Measurements from ENCODE around the gene DOCK11.
"Not testable (repeated sequence)": the region's sequence is repeated elsewhere in the genome, so short reads cannot be mapped to it uniquely, and the experiment has no call there.

Gene DOCK11

DNA sequence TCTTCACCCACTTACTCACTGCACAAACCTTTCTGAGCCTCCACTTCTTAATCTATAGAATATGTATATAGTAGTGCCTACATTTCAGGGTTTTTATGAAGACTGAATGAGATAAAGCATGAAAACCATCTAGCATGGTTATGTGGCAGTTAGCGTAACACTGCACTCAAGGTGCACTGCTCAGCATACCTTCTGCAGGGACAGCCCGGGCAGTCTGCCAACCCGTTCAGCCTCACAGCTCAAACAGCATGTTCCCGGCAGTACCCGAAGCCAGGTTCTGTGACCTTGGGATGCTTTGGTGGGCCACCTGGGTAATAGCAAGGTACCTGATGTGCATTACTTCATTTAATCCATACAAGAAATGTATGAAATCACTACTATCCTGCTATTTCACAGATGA, 81.4 kb downstream of the DOCK11 start:
- no peak for DNase-seq

DNA sequence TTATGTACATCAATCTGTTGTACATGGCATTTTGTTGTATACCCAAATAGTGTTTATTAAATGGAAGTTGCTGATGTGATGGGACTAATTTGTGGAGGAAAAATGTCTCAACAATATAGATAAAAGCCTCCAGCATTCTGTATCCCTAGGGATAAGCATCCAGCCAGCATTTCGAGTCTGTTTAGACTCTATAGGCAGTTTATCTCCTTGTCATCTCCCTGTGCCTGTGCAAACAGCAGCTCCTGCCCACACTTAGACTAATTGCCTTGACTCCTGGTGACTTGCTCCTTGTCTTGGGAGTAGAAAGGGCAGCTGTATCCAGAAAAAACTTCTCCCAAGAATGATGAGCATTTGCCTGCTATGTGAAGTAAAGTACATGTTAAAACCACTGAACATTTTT, 83.8 kb downstream of the DOCK11 start:
- no peak for DNase-seq

DNA sequence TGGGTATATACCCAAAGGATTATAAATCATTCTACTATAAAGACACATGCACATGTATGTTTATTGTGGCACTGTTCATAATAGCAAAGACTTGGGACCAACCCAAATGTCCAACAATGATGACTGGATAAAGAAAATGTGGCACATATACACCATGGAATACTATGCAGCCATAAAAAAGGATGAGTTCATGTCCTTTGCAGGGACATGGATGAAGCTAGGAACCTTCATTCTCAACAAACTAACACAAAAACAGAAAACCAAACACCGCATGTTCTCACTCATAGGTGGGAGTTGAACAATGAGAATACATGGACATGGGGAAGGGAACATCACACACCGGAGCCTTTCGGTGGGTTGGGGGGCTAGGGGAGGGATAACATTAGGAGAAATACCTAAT, 87.3 kb downstream of the DOCK11 start:
- not testable (repeated sequence) for DNase-seq

DNA sequence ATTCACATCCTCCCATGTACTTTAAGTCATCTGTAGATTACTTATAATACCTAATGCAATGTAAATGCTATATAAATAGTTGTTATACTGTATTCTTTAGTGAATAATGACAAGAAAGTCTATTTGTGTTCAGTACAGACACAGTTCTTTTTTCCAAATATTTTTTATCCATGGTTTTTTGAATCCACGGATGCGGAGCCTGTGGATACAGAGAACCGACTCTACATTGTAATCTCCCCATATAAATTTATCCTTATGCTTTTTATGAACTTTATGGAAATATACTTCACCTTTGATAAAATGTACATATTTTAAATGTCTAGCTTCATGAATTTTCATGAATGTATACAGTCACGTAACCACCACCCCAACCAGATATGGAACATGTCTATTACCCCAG, 88.2 kb downstream of the DOCK11 start:
- no peak for DNase-seq

DNA sequence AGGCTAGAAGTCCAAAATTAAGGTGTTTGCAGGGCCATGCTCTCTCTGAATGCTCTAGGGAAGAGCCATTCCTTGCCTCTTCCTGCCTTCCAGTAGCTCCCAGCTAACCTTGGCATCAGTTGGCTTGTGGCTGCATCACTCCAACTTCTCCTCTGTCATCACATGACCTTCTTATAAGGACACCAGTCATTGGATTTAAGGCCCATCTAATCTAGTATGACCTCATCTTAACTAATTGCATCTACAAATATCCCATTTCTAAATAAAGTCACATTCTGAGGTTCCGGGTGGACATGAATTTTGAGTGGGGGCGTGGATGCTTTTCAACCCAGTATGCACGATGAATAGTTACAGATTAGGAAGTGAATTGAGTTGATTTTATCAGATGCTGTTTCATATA, 89.7 kb downstream of the DOCK11 start:
- no peak for DNase-seq

DNA sequence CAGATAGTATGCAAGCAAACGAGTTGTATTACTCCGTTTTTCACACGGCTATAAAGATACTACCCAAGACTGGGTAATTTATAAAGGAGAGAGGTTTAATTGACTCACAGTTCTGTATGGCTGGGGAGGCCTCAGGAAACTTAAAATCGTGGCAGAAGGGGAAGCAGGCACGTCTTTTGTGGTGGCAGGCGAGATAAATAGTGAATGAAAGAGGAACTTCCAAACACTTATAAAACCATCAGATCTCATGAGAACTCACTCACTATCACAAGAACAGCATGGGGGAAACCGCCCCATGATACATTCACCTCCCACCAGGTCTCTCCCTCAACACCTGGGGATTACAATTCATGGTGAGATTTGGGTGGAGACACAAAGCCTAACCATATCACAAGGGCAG, 90.6 kb downstream of the DOCK11 start:
- not testable (repeated sequence) for DNase-seq

DNA sequence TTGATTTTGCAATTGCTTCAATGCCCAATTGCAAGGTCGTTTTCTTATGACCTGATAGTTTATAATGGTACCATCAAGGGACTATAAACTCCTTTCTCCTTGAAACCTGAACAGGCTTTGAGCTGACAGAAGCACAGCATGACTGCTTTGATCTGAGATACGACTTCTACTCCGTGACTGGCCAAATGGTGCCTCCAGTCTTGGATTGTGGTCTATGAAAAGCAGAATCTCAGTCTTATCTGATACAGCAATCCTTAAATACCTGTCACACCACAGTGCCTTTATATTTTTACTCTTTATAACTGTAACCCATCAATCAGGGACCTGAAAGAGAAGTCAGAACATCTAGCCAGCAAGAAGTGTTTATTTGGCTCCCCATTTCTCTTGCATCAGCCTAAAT, 93.1 kb downstream of the DOCK11 start:
- no peak for DNase-seq

DNA sequence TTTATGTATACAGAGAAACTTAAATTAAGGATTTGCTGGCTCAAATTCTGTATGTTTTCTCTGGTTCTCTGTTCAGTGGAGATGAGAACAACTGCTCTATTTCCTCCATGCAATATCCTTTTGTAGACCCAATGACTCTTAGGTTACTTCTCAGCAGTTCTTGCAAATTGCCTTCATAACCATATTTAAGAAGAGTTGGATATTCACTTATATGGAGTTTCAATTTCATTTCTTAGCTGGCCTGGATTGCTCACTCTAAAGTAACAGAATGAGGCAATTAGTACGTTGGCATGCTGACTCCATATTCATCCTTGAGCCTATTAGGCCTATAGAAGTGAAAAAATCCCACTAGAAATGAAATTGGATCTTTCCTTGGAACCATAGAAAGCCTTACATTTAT, 93.6 kb downstream of the DOCK11 start:
- DNase-seq: no peak

DNA sequence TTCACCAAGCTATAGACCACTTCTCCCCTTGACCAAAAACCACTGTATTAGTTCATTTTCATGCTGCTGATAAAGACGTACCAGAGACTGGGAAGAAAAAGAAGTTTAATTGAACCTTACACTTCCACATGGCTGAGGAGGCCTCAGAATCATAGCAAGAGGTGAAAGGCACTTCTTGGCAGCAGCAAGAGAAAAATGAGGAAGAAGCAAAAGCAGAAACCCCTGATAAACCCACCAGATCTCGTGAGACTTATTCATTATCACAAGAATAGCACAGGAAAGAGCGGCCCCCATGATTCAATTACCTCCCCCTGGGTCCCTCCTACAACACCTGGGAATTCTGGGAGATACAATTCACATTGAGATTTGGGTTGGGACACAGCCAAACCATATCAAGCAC, 97.8 kb downstream of the DOCK11 start:
- no peak for DNase-seq

DNA sequence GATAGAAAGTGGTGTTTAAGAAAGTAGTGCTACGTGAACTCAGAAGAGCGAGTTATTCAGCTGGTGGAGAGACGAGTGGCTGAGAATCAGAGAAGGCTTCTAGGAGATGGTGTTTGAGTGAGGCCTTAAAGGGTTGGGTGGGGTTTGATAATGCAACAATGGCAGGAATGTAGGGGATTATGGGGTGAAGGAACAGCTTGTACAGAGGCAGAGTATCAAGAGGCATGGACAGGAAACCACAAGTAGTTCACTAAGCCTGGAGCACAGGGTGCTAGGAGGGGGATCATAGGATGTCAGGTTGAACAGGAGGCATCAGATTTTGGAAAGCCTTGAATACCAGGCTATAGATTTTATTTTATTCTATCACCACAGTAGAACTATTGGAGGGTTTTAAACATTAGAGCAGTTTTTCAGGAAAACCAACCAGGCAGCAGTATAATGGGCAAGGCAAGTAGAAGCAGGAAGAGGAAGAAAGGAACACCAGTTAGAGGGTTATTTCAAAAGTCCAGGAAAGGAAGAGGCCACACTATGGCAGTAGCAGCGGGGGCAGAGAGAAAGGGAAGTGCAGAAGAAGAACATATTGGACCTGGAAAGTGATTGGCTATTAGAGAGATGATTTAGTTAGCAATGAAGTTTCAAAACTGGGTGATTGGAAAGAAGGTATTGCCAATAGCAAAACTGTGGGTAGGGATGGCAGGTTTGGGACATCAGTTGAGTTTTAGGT, 99.2 kb downstream of the DOCK11 start:
- DNase-seq: no peak

DNA sequence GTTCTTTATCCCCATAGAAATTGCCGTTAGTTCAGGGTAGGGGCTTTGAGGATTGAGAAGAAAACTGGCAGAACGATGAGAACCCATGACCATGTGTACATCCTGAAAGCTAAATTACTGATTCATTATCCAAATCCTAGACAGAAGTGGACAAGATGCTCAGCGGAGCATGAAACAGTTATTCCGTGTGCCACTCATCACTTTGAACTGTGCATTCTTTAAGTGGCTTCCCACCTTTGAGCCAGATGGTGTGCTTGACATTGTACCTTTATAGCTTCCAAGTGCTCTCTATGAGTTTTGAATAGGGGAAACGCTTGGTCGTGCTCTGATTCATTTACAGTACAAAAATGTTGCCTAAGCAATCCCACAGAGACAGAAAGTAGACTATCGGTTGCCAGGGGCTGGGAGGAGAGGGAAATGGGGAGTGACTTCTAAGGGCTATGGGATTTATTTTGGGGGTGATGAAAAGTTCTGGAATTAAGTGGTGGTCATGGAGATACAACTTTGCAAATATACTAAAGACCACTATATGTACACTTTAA, 100.0 kb downstream of the DOCK11 start:
- DNase-seq: no peak

DNA sequence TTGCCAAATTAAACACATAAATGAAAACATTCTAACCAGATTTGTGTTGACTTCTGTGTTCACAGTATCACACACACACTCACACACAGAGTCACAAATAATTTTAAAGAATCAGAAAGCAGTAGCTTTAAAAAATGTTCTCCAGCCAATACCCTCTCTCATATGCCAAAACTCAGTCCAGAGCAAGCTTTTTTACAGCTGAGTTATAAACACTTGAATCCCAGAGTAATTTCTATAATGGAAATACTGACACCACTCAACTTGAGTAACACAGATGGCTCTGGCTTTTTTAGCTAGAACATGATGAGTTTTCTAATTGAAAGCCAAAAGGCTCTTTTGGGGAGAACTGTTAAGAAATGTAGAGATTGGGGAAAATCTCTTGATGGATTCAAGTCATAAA, 100.8 kb downstream of the DOCK11 start:
- no peak for DNase-seq

DNA sequence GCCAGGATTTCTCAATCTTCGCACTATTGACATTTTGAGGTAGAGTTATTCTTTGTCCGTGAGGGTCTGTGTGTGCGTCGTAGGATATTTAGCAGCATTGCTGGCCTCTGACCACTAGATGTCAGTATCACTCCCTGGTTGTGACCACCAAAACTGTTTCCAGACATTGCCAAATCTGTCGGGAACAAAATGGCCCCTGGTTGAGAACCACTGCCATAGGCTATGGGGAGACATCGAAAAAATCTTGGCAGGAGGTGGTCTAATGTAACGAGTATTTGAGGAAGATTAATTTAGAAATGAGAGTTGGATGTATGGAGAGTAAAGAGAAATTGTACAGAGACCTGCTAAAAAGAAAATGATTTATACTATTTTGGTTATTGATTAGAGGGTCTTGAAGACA, 108.4 kb downstream of the DOCK11 start:
- peak; percentile 83 for DNase-seq

DNA sequence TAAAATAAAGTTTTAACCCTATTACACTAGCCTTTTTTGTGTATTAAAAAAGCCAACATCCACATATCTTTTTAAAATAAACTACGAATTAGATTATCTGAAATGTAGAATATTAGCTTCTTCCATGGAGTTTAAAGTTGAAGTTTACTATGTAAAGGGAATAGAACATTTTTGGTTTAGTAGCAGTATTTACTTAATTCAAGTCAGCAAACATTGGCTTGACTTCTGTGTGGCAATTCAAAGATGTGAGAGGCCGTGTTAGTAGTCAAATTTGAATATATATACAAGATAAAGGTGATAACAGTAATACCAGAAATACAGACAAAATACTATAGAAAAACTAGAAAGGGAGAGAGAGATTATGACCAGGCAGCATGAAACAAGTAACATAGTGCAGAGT, 116.7 kb downstream of the DOCK11 start:
- DNase-seq: no peak

DNA sequence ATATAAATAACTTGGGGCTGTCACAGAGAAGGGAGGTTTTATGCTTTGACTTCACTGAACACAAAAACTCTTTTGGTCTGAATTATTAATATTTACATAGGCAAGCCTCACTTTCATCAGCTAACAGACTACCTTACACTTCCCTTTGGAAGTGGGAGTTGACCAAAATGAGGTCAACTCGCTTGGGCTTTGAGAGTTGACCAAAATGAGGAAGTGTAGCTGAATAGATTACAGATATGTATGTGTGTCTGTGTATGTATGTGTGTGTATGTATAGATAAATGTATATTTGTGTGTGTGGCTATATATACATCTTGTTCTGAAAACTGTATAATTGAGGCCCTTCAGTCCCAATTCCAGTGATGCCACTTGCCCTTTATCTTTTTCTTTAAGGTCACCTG, 118.5 kb downstream of the DOCK11 start:
- no peak for DNase-seq

DNA sequence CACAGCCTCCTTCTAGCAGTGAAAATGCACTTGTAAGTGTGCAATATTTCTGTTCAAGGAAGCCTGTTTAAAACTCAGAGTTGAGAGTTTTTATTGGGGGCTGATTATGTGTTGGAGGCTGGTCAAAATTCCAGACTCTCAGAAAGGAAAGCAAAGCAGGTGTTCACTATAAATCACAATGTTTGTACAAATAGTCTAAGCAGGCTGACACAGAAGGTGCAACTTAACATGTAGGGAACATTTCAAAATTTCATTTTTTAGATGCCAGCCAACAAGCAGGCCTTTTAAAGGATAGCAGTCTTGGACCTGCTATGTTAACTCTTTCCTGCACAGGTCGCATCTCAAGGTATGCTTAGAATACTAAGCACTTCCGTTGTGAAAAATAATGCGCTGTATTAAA, 119.5 kb downstream of the DOCK11 start:
- DNase-seq: no peak

DNA sequence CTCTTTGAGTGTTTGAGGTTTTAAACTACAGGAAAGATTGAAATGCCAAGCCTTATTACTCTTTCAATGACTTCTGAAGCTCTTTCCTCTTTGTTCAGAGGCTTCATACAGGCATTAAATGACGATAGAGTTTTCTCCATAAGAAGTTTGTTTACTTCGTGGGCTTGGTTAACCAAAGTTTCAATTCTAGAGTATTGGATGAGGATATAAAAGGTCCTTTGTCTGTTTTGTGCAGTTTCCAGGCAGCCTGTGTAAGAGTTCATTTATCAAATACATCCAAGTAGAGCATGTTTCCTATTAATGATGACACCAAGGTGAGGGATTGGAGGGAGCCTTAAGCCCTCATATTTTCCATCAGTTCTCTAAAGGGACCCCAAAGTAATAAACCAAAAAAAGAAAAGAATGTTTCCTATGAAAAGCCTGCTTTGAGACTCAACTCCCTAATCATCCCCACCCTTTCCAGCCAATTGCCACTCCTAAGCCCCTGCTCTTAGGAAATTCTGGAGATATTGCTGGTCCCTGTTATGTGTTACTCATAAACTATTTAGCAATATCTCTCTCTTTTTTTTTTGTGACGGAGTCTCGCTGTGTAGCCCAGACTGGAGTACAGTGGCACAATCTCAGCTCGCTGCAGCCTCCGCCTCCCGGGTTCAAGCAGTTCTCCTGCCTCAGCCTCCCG, 125.6 kb downstream of the DOCK11 start:
- DNase-seq: no peak

DNA sequence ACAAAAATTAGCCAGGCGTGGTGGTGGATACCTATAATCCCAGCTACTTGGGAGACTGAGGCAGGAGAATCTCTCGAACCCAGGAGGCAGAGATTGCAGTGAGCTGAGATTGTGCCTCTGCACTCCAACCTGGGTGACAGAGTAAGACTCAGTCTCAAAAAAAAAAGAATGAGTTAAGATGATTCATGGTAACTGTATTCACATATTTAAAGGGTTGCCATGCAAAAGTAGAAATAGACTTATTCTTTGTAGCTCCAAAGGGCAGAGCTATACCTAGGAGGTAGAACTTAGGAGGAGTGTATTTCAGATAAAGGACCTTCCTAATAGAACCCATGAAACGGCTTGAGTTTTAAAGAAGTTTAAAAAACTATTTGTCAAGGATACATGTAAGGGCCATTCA, 127.4 kb downstream of the DOCK11 start:
- no peak for DNase-seq

DNA sequence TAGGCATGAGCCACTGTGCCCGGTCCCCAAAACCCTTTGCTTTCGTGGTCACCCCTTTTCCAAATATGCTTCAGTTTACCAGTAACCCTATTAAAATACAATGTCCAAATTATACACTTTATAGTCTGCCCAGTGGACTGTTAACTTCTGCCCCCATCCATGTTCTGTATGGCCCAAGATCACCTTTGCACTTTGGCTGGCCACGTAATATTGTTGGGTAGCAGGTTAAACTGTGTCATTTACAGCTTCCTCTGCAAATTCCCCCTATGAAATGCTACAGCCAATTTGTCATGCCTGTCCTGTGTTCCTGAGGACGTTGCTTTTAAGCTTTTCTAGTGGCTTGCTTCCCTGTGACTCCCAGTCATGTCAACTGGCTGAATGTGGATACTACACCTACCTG, 130.7 kb downstream of the DOCK11 start:
- no peak for DNase-seq

DNA sequence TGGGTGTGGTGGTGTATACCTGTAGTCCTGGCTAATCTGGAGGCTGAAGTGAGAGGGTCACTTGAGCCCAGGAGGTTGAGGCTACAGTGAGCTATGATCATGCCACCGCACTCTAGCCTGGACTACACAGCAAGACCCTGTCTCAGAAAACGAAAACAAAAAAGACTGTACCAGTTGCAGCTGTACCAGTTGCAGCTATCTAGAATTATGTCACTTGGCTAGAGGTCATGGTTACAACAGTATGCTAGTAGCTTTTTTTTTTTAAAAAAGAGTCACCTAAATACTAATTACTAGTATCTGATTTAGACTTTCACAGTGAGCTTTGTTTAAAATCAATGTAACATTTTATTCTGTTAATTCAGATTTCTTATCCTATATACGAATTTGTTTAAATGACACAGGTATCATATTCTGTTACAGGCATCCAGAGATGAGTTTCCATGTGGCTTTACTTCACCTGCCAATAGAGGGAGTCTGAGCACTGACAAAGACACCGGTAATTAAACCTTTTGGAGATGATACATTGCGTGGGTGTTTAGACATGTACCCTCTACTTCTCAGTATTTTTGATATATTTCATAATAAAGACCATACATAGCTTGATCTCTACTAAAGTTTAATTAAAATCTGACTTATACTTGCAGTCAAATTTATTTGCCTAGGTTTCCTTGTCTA, 131.6 kb downstream of the DOCK11 start:
- DNase-seq: no peak

DNA sequence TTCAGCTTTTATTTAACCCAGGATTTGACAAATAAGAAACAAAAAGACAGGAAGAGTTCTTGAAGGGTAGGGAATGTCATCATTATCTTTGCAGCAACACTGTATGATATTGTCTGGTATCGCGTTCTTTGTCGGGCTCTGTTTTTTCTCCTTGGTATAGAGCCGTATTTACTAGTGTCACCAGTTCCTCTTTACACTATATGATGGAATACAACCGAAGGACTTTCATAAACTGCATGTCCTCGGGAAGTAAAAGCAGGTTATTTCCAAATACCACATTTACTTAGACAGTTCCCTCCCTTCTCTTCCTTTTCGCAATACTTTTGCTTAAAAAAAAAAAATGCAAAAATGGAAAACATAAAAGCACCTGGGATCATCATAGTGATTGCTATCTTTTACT, 135.2 kb downstream of the DOCK11 start:
- DNase-seq: no peak

DNA sequence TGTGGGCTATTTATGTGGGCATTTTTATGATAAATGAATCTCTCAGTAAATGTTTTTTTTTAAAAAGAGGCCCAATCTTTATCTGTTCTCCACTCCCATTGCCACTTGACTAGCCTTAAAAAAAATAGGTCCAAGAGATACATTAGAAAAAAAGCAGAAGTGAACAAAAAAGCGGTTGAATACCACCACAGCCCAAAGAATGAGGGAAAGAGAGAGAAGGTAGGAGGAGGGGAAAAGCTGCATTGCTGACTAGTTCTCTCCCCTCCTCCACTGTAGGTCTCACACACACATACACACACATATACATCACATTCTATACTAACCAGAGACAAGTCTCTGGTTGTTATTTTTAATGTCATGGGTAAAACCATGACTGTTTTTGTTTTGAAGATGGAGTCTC, 136.0 kb downstream of the DOCK11 start:
- DNase-seq: no peak

DNA sequence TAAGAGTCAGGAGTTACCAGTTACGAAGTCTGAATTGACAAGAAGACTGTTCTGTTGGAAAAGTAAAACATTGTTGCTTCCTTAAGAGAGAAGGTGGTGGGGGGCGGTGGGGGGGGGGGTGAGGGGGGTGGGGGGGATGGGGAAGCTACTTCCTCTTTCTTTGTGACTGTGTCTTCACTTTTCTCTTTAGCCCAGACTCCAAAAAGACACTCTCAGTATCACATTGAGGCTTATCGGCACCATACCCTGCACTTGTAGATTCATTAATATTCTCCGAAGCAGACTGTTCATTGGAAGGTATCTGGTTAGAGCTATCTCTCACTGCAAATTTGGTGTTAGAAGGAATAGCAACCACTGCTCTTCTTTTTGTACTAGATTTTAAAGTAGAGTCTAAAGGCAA, 137.2 kb downstream of the DOCK11 start:
- no peak for DNase-seq

DNA sequence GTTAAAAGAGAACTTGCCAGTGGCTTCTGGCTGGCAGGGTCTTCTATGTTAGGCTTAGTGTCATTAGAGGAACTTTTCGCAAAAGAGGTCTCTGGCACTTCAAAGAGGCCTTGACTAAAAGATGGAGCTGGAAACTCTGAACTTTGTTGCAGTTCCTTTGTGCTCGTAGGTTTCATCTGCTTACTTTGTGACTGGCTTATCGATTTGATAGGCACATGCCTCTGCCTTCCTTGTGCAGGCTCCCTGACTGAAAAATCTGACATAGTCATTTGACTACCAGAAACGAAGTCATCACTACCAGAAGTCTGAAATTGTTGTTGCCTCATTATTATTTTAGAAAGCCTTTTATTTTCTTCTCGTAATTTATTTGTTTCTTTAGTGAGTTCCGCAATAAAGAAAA, 137.9 kb downstream of the DOCK11 start:
- DNase-seq: no peak
